HG02588 (cell line): ENCODE measurements around the gene CCL4L2.
"Not testable (repeated sequence)": the region's sequence is repeated elsewhere in the genome, so short reads cannot be mapped to it uniquely, and the experiment has no call there.

ENCODE experiments used
- ATAC-seq: cut with Tn5 transposase; IDR thresholded peaks from one replicate; pipeline ENCODE4 v1.9.1; 2021; ENCODE audit warnings: mild to moderate bottlenecking, moderate library complexity; ENCODE audit not compliant: unreplicated experiment

Gene CCL4L2

GRCh38 chr17:36210439-36211211 lies at the start of gene CCL4L2:
CCL4L2 (plus strand) TSS chr17:36211063.
- ATAC-seq: peak; percentile 63

- ATAC-seq: not testable (repeated sequence)
These were observed 42.0 kb upstream of the CCL4L2 start for GRCh38 chr17:36168836-36169235.

GRCh38 chr17:36176536-36176935 lies 34.3 kb upstream of the CCL4L2 start, which contains the start of gene TBC1D3B:
TBC1D3B (minus strand) TSS chr17:36176636; CDS start chr17:36175050, 1,586 bp downstream.
- ATAC-seq: not testable (repeated sequence)

GRCh38 chr17:36181446-36182175 lies 29.3 kb upstream of the CCL4L2 start:
- not testable (repeated sequence) for ATAC-seq

GRCh38 chr17:36182176-36183000 lies 28.5 kb upstream of the CCL4L2 start:
- no peak for ATAC-seq

DNA sequence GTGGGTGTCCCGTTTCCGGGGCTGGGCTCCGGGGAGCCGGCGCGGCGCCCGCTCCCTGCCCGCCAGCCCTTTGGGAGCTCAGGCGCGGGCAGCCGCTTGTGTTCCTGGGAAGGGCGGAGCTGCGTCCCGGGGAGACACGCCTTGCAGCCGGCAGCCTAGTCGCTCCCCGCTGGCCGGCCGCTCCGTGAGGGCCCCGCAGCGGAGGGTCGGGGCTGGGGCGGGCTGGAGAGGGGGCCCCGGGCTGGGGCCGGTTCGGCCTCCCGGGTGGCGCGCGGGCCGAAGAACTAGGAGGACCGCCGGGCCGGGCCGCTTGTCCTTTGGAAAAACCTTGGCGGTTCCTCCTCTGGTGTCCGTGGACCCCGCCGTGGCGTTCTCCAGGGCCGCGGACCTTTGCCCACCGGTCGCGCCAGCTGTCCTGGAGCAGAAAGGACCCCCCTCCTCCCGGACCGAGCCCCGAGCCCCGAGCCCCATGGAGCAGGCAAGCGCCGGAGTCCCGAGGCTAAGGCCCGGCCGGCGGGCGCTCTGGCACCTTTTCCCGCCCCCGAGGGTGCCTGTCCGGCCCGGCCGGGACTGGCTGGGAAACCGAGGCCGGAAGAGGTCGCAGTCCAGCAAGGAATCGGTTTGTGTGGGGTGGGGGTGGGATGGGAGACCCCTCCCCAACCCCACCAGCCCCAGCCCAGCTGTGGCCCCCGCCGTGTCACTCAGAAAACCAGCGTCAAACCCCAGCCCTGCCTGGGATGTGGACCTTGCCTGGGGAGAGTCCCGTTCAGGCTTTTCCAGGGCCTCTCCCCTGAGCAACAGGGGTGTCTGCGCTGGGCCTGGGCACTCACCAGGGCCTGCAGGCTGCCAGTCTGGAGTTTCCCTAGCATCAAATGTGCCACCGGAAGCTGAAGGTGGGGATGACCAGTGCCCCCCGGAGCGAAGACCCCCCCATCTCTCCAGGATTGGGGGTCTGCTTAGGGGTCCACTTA lies 27.6 kb upstream of the CCL4L2 start:
- ATAC-seq: peak; percentile 36

DNA sequence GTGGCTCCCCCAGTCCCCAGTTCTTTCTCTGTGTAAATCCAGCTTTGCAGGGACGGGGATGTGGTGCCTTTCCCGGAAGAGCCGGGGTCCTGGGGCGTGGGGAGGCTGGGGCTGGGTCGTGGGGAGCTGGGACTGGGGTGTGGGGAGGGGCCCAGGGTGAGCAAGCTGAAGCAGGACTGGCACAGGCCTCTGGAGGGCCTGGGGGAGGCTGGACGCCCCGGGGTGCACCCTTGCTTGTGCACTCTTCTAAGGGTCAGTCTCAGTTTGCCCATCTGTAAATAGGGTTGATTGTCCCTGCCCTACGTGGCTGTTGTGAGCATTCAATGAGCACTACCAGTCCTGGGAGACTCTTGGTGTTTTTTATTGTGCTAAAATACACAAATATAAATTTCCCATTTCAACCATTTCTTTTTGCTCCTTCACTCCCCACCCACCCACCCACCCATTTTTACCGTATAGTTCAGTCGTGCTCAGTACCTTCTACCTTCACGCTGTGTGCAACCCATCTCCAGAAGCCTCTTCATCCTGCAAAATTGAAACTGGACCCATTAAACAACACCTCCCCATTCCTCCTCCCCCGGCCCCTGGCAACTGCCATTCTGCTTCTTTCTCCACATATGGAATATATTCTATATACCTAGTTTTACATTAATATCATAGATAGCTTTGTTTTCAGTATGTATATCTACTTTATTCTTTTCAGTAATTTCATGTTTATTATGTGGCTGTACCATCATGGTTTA lies 26.7 kb upstream of the CCL4L2 start:
- ATAC-seq: no peak

- no peak for ATAC-seq
These were observed 25.4 kb upstream of the CCL4L2 start for GRCh38 chr17:36185416-36185815.

- not testable (repeated sequence) for ATAC-seq
These were observed 23.8 kb upstream of the CCL4L2 start for GRCh38 chr17:36186810-36187763.

DNA sequence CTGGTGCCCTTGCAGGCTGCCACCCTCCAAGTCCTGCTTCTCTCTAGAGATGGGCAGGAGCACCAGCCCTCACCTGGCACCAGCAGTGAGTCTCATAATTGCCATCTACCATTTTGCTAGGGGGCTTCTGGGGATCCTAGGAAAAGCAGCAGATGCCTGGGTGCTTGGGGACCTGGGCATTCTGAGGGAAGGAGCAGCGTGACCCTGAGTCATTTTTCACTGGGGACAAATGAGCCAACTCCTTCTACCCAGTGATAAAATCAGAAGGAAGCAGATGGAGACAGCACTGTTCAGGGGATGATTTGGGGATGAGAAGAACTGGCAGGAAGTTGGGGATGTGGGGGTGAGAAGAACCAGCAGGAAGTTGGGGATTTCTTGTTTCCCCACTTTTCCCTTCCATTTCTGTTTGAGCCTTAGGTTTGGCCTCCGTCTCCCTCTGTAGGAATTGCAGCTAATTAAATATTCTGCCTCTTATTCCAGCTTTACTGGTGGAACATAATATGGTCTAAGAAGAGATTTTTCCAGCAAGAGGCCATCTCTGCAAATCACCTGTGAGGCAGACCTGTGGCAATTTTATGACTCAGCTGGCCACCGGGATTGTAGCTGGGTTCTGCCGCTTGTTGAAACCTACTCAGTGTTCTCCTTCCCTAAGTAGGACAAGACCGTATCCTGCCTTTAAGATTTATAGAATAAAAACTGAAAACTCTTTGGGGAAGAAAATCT lies 22.8 kb upstream of the CCL4L2 start:
- ATAC-seq: not testable (repeated sequence)

- peak; percentile 56 for ATAC-seq
These were observed 22.0 kb upstream of the CCL4L2 start for GRCh38 chr17:36188891-36189306.

DNA sequence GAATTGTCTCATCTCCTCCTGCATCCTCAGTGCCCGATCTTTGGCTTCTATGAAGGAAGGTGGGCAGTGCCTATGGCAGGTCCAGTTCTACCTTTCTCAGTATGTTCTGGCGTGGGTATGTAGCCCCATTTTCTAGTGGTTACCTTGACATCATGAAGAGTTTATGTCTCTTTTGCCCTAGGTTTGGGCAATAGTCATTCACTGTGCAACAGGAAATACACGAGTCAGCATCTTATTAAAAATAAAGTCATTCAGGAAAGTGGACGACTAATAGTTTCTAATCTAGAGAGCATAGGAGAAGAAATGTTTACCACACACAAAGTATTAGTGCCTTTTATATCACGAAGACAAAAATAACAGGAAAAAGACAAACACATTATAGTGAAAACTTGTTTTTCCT lies 20.9 kb upstream of the CCL4L2 start:
- ATAC-seq: not testable (repeated sequence)

- not testable (repeated sequence) for ATAC-seq
These were observed 20.1 kb upstream of the CCL4L2 start for GRCh38 chr17:36190549-36191330.

DNA sequence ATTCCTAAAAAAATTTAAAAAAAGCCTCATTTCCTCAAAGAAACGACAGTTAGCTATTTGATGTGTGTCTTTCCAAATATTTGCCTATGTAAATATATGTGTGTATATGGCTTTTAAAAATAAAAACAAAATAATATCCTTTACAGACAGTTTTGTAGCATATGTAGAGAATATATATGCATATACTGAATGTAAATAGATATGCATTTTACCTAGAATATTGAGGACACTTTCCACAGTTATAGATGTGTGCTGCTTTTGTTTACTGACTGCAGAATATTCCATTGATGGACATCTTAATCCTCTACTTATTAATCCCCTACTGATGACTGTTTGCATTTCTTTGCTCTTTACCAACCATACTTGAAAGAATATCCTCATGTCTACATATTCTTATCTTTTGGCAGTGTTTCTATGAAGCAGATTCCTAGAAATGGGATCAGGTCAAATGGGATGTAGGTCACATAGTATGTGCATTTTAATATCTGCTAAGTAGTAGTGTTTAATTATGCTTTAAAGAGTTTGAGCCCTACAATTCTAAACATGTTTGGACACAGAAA lies 17.6 kb upstream of the CCL4L2 start:
- ATAC-seq: no peak

DNA sequence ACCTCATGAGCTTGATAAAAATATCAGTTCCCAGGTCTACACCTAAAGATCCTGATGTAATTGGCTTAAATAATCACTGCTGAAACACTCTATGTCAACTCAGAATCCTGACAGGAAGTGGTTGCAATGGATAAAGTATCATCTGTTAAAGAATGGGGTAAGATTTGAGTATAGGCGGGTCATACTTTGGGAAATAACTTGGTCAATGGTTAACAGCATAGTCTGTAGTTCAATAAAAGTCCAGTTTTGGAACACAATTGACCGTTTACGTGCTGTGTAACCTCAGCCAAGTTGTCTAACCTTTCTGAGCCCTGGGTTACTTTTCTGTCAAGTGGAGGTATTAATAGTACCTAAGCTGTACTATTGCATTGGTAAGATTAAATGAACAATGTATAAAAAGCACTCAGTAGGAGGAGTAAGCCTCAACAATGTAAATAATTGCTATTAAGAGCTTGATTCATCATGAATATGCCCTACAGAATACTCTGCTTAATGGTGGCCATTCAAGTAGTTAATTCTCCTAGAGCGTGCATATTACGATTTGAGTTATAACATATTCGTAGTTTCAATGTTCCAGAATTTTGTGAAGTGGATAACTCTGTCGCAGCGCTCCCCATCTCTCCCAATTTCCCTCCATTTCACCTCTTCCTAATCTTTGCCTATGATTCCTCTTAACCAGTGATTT lies 16.6 kb upstream of the CCL4L2 start:
- not testable (repeated sequence) for ATAC-seq
